NT2/D1 (cell line): Measurements from ENCODE around the gene VN1R5.

Experiments used
- SUZ12 ChIP-seq: IDR thresholded peaks from 2 replicates; pipeline ENCODE4 v1.6.1; 2011; ENCODE audit not compliant: insufficient read length, insufficient read depth; ENCODE audit errors: extremely low read depth
- ZNF274 ChIP-seq: IDR thresholded peaks from 2 replicates; pipeline ENCODE4 v1.6.1; 2011; ENCODE audit warnings: mild to moderate bottlenecking, low read depth, low read length

GRCh38 chr1:247294282-247294681 lies 38.4 kb downstream of the VN1R5 start:
- TF ChIP-seq ZNF274 = no peak
- TF ChIP-seq SUZ12 = no peak
